K562 treated with DMSO at 1 percent for 4 hours (cell line): ENCODE measurements around the gene TTC4. TPM values are rescaled to one million over a fixed set of nuclear protein-coding genes. Genes with fewer than 3 reads are reported as not detected.

Experiments
- total RNA-seq: library from RNA; unstranded; fragments of 300-600 nt; gene quantifications from 2 replicates; pipeline ENCODE4 v1.2.3, GENCODE V29; 2022; ENCODE audit not compliant: insufficient read depth

TTC4 gene
- 13.4 and 21.8 TPM in 2 replicates for total RNA-seq

GRCh38 chr1:54715493-54716298 lies at the start of gene TTC4:
TTC4 (plus strand) TSS chr1:54715861; CDS start chr1:54715909, 48 bp downstream.

GRCh38 chr1:54764133-54764921 lies 48.7 kb downstream of the TTC4 start, which contains the start of gene PARS2:
PARS2 (minus strand) TSS chr1:54764523; CDS start chr1:54759161, 5,362 bp downstream.

Other genes with a start within 250 kb of the TTC4 start
- 0.53 and 1.1 TPM in 2 replicates for gene ACOT11, start 167.6 kb upstream of the TTC4 start, total RNA-seq
- not detected in 2 replicates for gene FAM151A, start 92.3 kb upstream of the TTC4 start, total RNA-seq
- not detected in 2 replicates for gene MROH7, start 74.1 kb upstream of the TTC4 start, total RNA-seq
- gene PARS2, start 48.7 kb downstream of the TTC4 start, total RNA-seq = 5.9 and 8.6 TPM in 2 replicates
- 0.17 TPM in 1 of 2 replicates, not detected in the other for gene TTC22, start 85.5 kb downstream of the TTC4 start, total RNA-seq
- 81.5 and 99.8 TPM in 2 replicates for gene DHCR24, start 171.3 kb downstream of the TTC4 start, total RNA-seq